Lower lobe of right lung (tissue), 2 donors: Measurements from ENCODE around the gene WNT5B. TPM values are rescaled to one million over a fixed set of nuclear protein-coding genes. Genes with fewer than 3 reads are reported as not detected.

Experiments
- ATAC-seq, 2 donors: fragments of 200-7000 bp; cut with Tn5 transposase; one replicate each; pipeline ENCODE4 v1.9.1; 2020 to 2022; ENCODE audit warnings: mild to moderate bottlenecking in 2 of 2, moderate library complexity in 2 of 2
- DNase-seq: peaks from one replicate; pipeline ENCODE4 v3.0.0-alpha.2; 2020
- H3K27ac ChIP-seq: fragments of 200-600 bp; one replicate; pipeline ENCODE4 v1.8.0; 2022
- H3K27me3 ChIP-seq: fragments of 200-600 bp; one replicate; pipeline ENCODE4 v1.8.0; 2022; ENCODE audit warnings: low read depth
- H3K36me3 ChIP-seq: fragments of 200-600 bp; one replicate; pipeline ENCODE4 v1.8.0; 2022; ENCODE audit warnings: mild to moderate bottlenecking
- H3K4me1 ChIP-seq: fragments of 200-600 bp; one replicate; pipeline ENCODE4 v1.8.0; 2022
- H3K4me3 ChIP-seq: fragments of 200-600 bp; one replicate; pipeline ENCODE4 v1.8.0; 2022; ENCODE audit warnings: mild to moderate bottlenecking
- H3K9me3 ChIP-seq: fragments of 200-600 bp; one replicate; pipeline ENCODE4 v1.8.0; 2022
- intact Hi-C: fragments of 100-400 bp; cut with DNase I; formaldehyde crosslinking; loops from one replicate; pipeline ENCODE4 v1.11.0; 2022
- total RNA-seq: library from RNA; stranded (reverse); fragmentation: NEBNext Ultra II Directional; extraction: Animal tissue kit (Norgen Biotek cat#: 25700); gene quantifications from one replicate; pipeline ENCODE4 v1.2.1, GENCODE V29; 2021
- TF ChIP-seq, protein P1 (sequence below): fragments of 200-600 bp; IDR thresholded peaks from one replicate; pipeline ENCODE4 v1.8.0; 2022; ENCODE audit warnings: antibody characterized with exemption, mild to moderate bottlenecking
- donor health status: DM: no; HTN: yes; CAD: no; lungs with severe emphysema.

The WNT5B gene
- total RNA-seq, 1 donor from 2014 or later = 6.1 TPM

DNA sequence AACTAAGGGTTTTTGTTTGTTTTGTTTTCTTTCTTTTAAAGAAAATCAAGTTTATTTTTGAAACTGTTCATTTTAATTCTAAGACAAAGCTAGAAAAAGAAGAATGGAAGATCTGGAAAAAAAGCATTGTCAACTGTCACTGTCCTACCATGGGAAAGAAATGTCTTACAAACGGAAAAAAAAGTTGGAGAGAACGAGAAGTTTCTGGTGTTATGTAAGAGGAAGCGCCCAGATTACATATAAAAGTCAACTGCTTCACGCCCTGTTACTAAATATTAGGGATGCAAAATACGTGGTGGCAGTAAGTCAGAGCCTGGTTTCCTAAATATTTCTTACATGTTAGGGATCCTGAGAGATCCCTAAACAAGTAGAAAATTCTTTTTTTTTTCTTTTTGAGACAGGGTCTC is 20.3 kb upstream of the WNT5B start:
- no peak for DNase-seq
- H3K4me1 ChIP-seq = peaks cover 33% of the 10 kb centered on the region
- no peak for ATAC-seq
- no peaks in the 10 kb centered on the region for H3K9me3 ChIP-seq
- TF ChIP-seq, protein P1, sequence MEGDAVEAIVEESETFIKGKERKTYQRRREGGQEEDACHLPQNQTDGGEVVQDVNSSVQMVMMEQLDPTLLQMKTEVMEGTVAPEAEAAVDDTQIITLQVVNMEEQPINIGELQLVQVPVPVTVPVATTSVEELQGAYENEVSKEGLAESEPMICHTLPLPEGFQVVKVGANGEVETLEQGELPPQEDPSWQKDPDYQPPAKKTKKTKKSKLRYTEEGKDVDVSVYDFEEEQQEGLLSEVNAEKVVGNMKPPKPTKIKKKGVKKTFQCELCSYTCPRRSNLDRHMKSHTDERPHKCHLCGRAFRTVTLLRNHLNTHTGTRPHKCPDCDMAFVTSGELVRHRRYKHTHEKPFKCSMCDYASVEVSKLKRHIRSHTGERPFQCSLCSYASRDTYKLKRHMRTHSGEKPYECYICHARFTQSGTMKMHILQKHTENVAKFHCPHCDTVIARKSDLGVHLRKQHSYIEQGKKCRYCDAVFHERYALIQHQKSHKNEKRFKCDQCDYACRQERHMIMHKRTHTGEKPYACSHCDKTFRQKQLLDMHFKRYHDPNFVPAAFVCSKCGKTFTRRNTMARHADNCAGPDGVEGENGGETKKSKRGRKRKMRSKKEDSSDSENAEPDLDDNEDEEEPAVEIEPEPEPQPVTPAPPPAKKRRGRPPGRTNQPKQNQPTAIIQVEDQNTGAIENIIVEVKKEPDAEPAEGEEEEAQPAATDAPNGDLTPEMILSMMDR = no peak
- no peaks in the 10 kb centered on the region for H3K27me3 ChIP-seq
- H3K36me3 ChIP-seq = no peaks in the 10 kb centered on the region
- intact Hi-C loops = no loop called here
- peak overlapping the region; percentile 7 for H3K27ac ChIP-seq
- H3K4me3 ChIP-seq = no peak overlapping the region

DNA sequence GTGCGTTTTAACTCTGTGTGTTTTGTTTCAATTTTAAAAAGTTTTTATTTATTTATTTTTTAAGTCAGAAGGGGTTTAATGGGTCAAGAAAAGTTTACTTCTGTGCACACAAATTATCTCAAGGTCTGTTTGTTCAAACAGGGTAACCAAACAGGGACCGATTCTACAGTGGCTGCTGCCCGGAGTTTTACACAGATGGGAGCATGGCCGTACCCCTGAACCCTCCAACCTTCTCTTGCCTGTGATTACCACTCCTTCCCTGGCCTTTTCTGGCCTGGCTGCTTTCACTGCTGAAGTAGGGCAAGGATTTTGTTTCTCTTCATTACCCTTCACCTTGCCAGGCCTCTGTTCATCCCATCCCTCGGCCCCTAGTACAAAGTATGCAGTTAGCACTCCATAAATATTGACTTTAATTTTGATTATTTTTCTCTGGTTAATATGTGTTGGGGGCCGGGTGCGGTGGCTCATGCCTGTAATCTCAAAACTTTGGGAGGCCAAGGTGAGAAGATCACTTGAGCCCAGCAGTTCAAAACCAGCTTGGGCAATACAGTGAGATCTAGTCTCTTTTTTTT is 18.9 kb upstream of the WNT5B start:
- Histone ChIP-seq H3K4me1 (peaks cover 33% of the 10 kb centered on the region), H3K4me3 (no peak overlapping the region), H3K36me3 (no peaks in the 10 kb centered on the region), H3K9me3 (no peaks in the 10 kb centered on the region), H3K27ac (no peak overlapping the region), H3K27me3 (no peaks in the 10 kb centered on the region)
- DNase-seq = no peak
- TF ChIP-seq, protein P1 = no peak
- intact Hi-C loops = no loop called here
- ATAC-seq = no peak

DNA sequence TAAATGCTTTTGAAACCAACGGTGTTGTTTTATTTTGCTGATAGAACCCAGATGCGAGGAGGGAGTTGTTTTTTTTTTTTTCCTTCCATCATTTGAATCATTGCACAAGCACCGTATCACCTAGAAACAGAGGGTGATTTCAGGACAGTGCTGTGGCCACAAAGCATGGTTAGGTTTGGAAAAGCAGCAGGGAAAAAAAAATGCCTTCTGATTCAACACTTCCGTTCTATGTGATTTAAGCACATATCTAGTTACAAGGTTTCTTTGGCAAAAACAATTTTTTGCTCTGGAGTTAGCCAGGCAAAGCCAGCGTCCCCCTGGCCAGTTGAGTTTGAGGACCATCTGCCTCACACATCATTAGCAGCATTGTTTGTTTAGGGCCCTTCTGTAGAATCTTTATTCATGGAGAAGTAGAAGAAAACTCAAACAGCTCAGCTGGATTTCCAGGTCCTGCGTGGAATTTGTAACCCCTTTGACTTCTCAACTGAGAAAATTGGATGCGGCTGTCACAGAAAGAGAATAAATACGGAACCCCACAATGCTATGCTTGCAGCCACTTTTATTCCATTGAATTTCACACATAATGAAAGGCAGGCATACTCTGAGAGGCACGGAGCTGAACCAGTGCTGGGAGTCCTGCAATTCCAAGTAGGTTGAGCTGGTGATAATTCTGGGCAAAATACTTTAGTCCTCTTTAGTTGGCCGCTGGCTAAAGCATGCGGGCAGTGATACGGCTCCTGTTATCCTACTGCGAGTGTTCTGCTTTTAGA is 17.0 kb upstream of the WNT5B start:
- TF ChIP-seq, protein P1 = no peak
- H3K27me3 ChIP-seq = no peaks in the 10 kb centered on the region
- no peaks in the 10 kb centered on the region for H3K36me3 ChIP-seq
- DNase-seq (no peak), ATAC-seq (no peak)
- intact Hi-C loops = no loop called here
- H3K9me3 ChIP-seq = no peaks in the 10 kb centered on the region
- peaks cover 16% of the 10 kb centered on the region for H3K4me1 ChIP-seq
- H3K27ac ChIP-seq = no peak overlapping the region
- H3K4me3 ChIP-seq = no peak overlapping the region

DNA sequence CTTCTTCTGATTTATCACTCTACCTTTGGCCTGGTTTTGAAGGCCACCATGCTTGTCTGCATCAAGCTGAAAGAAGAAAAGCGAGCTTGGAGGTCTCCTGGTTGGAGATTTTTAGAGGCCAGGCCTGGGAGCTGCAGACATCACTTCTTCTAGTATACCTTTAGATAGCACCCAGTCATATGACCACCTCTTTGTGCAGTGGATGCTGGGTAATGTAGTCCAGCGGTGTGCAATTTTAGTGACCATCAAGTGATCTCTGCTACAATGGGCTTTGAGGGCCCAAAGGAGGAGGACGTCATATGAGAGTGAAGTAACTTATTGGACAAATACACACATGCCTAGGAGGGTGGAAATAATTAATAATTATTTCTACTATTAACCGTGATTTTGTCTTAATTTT is 15.2 kb upstream of the WNT5B start:
- Histone ChIP-seq H3K4me1 (peaks cover 12% of the 10 kb centered on the region), H3K27ac (no peak overlapping the region), H3K36me3 (no peaks in the 10 kb centered on the region), H3K4me3 (no peak overlapping the region), H3K9me3 (no peaks in the 10 kb centered on the region), H3K27me3 (no peaks in the 10 kb centered on the region)
- intact Hi-C loops = no loop called here
- TF ChIP-seq, protein P1 = no peak
- ATAC-seq (no peak), DNase-seq (no peak)

DNA sequence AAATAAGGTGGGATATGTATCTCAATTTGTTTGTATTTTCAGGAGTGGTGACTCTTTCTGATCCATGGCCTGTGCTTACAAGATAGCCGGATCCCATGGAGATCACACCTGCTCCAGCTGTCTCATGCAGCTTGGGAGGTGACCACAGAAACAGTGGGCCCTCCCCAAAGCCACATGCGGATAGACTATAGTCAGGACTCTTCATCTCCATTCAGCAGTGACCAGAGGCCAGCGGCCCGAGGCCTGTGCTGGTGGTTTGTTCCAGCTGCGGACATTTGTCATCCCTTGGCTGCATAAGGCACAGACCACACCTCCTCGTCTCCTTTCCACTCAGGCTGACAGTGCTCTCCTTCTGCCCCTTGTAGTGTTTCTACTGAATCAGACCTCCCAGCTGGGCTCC is 14.7 kb upstream of the WNT5B start:
- no peak overlapping the region for H3K27ac ChIP-seq
- H3K36me3 ChIP-seq = no peaks in the 10 kb centered on the region
- TF ChIP-seq, protein P1 = no peak
- no peak for ATAC-seq
- no peak overlapping the region for H3K4me3 ChIP-seq
- no peak for DNase-seq
- intact Hi-C loops = no loop called here
- peaks cover 17% of the 10 kb centered on the region for H3K4me1 ChIP-seq
- no peaks in the 10 kb centered on the region for H3K27me3 ChIP-seq
- no peaks in the 10 kb centered on the region for H3K9me3 ChIP-seq
